Stimulated activated CD8-positive, alpha-beta memory T cell treated with anti-CD3 and anti-CD28 coated beads, Interleukin-4, amount 100 ng/mL, for 1 hour (primary cell): Measurements from ENCODE around the gene RPL39.
"Not testable (repeated sequence)": the region's sequence is repeated elsewhere in the genome, so short reads cannot be mapped to it uniquely, and the experiment has no call there.

Experiments
- DNase-seq, 2 donors: peaks; one replicate each; pipeline ENCODE4 v3.0.0-alpha.2; 2020; ENCODE audit warnings: low read depth in 2 of 2, low spot score in 1 of 2

Gene RPL39

DNA sequence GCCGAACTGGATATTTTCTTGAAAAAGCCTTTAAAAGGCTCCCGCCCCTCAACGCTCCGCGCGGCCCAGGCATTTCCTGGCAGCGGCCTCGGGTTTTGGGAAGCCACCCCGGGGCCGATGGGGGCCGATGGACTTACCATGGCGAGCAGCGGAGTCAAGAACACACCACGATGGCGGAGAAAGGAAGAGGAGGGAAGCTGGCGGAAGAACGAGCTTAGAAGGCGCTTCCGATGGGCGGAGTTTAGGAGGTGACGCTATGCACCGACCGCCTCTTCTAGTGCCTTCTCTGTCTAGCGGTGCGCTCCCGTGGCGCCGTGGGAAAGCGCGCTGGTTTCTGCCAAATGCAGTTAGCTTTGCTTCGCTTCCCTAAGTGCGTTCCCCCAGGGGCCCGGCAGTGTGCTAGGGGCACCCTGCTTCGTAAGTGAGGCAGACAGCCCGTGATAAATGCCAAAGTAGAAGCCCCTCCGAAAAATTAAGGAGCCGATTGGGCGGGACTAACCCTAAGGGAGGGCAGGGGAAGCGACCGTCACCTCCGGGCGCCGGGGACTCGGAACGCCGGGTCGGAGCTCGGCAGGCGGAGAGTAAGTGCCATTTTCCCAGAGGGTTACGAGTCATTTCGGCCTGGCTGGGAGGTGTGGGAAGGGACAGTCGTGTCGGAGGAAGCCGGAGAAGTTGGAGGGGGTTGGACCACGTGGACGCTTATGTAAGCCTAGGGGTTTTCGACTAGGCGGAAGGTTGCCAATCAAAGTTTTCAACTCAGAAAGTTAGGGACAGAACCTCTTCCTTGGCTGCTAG is at the start of gene RPL39:
RPL39 (minus strand) TSS at position 194 of the 795 bp plus-strand sequence; CDS start at position 140, 54 bp downstream.
- peak; percentile 34 to 59 for DNase-seq

DNA sequence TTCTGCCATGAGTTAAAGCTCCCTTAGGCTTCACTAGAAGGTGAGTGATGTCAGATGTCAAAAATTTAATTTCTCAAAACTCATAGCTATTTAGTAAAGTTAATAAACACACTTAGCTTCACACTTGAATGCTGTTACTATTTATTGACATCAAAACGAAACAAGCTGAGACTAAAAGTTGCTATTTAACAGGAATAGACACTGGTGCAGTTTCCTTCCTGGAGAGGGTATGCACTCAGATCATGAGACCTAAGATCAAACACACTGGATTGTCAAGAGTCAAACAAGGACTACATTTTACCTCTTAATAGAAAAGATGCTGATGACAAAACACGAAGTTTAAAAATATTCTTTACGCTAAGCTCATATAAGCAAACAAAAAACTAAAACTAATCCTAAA is 42.5 kb upstream of the RPL39 start:
- no peak for DNase-seq

DNA sequence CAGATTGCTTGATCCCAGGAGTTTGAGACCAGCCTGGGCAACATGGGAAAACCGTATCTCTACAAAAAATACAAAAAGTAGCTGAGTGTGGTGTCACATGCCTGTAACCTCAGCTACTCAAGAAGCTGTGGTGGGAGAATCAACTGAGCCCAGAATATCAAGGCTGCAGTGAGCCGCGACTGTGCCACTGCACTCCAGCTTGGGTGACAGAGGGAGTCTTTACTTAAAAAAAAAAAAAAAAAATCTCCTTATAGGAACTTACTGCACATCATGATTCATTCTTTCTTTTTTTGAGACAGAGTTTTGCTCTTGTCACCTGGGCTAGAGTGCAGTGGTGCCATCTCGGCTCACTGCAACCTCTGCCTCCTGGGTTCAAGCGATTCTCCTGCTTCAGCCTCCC is 37.0 kb upstream of the RPL39 start:
- no peak for DNase-seq

DNA sequence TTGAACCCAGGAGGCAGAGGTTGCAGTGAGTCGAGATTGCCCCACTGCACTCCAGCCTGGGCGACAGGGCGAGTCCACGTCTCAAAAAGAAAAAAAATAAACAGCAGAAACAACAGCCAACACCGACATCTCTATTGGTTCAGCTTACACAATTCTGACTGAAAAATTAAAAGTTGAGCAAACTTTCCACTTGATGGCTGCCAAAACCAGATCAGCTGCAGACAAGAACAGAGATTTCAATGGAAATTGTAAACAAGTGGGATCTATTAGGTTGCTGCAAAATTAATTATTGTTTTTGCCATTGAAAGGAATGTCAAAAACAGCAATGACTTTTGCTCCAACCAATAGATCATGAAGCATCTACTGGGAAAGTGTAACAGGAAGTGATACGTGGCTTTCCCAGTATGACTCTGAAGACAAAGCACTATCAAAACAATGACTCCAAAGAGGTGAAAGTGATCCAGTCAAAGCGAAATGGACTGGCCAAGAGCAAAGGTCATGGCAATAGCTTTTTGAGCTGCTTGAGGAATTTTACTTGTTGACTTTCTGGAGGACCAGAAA is 35.0 kb upstream of the RPL39 start:
- no peak for DNase-seq

DNA sequence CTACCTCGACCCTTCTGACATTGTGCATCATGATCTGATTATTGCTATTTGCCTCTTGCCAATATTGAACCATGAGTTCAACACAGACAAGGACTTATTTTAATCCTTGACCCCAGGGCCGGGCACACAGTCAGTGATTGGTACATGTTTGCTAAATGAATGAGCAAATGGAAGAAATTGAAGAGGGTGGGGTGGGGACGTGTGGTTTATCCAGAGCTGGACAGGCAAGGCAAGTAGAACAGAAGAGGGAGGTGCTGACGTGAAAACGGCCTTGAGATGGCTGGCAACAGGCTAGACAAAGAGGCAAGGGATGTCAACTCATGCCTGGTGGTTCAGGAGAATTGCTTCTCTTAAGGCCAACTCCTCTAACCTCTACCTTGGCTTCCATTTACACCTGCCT is 32.8 kb upstream of the RPL39 start:
- not testable (repeated sequence) for DNase-seq

DNA sequence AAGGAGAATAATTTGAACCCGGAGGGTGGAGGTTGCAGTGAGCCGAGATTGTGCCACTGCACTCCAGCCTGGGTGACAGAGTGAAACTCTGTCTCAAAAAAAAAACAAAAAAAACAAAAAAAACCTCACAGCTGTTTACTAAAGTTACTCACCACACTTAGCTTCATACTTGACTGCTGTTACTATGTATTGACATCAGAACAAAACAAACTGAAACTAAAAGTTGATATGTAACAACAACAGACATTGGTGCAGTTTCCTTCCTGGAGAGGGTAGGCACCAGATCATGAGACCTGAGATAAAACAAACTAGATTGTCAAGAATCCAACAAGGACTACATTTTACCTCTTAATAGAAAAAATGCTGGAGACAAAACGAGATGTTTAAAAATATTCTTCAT is 30.3 kb upstream of the RPL39 start:
- DNase-seq, result not testable (repeated sequence)

DNA sequence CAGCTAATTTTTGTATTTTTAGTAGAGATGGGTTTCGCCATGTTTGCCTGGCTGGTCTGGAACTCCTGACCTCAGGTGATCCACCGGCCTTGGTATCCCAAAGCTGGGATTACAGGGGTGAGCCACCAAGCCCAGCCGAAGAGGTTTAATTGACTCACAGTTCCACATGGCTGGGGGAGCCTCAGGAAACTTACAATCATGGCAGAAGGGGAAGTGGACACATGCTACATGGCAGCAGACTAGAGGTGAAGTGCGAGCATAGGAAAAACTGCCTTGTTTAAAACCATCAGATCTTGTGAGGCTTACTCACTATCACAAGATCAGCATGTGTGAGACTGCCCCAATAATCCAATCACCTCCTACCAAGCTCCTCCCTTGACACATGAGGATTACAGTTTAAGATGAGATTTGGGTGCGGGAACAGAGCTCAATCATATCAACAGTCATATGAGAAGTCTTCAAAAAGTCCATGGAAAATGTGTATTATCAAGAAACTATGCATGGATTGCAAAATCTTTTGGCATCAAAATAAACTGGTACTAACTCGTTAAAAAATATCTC is 25.8 kb upstream of the RPL39 start:
- DNase-seq, result no peak

DNA sequence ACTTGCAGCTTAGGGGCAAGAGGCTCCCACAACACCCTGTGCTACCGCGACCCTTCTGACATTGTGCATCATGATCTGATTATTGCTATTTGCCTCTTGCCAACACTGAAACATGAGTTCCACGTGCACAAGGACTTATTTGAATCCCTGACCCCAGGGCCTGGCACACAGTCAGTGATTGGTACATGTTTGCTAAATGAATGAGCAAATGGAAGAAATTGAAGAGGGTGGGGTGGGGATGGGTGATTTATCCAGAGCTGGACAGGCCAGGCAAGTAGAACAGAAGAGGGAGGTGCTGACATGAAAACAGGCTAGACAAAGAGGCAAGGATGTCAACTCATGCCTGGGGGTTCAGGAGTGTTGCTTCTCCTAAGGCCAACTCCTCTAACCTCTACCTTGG is 24.9 kb upstream of the RPL39 start:
- no peak for DNase-seq

DNA sequence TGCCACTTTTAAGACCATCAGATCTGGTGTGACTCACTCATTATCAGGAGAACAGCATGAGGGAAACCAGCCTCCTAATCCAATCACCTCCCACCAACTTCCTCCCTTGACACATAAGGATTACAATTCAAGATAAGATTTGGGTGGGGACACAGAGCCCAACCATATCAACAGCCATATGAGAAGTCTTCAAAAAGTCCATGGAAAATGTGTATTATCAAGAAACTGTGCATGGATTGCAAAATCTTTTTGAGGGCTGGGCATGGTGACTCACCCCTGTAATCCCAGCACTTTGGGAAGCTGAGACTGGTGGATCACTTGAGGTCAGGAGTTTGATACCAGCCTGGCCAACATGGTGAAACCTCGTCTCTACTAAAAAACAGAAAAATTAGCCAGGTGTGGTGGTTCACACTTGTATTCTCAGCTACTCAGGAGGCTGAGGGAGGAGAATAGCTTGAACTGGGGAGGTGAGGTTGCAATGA is 17.8 kb upstream of the RPL39 start:
- DNase-seq, result no peak

DNA sequence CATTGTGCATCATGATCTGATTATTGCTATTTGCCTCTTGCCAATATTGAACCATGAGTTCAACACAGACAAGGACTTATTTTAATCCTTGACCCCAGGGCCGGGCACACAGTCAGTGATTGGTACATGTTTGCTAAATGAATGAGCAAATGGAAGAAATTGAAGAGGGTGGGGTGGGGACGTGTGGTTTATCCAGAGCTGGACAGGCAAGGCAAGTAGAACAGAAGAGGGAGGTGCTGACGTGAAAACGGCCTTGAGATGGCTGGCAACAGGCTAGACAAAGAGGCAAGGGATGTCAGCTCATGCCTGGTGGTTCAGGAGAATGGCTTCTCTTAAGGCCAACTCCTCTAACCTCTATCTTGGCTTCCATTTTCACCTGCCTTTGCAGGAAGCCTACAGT is 17.0 kb upstream of the RPL39 start:
- not testable (repeated sequence) for DNase-seq

DNA sequence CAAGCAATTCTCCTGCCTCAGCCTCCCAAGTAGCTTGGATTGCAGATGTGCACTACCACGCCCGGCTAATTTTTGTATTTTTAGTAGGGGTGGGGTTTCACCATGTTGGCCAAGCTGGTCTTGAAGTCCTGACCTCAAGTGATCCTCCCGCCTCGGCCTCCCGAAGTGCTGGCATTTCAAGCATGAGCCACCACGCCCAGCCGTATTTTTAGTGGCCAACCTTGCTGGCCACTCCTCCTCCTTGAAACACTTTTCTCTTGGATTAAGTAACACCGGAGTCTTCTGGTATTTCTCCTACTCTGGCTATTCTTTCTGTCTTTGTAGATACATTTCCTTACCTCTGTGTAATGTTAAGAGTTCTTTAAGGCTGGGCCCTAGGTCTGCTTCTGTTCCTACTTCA is 11.1 kb upstream of the RPL39 start:
- DNase-seq, result no peak

DNA sequence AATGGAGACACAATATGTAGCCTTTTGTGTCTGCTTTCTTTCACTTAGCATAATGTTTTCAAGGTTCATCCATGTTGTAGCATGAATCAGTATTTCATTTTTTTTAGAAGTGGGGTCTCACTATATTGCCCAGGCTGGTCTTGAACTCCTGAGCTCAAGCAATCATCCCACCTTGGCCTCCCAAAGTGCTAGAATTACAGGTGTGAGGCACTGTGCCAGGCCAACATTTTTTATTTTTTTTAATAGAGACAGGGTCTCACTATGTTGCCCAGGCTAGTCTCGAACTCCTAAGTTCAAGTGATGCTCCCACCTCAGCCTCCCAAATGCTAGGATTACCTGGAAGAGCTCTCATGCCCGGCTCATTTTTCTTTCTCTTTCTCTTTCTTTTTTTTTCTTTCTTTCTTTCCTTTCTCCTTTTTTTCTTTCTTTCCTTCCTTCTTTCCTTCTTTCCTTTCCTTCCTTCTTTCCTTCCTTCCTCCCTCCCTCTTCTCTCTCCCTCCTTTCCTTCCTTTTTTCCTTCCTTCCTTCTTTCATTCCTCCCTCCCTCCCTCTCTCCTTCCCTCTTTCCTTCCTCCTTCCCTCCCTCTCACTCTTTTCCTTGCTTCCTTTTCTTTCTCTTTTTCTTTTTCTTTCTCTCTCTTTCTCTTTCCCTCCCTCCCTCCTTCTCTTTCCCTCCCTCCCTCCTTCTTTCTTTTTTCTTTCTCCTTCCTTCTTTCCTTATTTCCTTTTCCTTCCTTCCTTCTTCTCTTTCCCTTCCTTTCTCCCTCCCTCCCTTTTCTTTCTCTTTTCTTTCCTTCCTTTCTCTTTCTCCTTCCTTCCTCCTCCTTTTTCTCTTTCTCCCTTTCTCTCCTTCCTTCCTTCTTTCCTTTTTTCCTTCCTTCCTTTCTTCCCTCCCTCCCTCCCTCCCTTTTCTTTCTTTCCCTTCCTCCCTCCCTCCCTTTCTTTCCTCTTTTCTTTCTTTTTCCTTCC is 10.1 kb upstream of the RPL39 start:
- DNase-seq, result no peak

DNA sequence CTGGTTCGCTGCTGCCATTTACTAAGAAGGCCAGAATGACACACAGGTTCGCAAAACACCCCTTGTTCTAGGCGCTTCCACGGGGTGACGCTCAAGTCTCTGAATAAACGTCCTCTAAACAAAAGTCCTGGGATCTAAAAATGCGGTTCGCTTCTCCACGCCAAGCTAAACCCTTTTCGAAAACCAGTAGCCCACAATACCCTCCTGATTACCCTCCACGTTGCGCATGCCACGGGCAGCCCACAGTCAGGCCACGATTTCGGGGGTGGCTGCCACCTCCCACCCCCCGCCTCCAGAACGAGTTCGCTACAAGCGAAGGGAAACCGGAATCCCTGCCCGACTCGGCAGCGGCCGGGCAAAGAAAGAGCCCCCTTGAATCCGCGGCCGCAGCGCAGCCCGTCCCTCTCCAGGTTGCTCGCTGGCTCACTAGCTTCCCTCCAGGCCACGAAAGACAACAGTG is 423 bp downstream of the RPL39 start:
- DNase-seq, result peak in 1 of 2 donors; percentile 0

DNA sequence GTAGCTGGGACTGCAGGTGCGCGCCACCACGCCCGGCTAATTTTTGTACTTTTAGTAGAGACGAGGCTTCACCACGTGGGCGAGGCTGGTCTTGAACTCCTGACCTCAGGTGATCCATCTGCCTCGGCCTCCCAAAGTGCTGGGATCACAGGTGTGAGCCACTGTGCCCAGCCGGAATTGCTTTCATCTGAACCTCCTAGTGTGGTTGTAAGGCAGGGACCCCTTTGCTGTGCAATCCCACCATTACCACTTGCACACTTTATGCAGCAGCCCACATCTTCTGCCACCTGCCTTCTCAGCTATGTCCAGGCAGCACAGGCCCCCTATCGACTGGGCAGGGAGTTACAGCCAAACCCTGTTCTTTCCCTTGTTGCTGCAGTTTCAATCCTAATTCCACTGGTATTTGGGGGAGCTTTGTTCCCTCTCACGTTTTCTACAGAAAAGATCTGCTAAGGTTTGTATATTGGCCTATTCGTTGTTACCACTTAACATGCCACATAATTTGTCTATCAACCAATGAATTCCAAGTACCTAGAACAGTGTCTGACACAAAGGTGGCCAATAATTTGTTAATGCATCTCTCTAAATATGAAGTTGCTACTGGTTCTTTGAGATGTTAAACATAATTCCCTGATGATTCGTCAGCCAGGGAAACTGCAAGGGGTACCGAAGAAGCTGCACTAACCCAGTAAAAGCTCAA is 6.5 kb downstream of the RPL39 start:
- peak in 1 of 2 donors; percentile 9 for DNase-seq

DNA sequence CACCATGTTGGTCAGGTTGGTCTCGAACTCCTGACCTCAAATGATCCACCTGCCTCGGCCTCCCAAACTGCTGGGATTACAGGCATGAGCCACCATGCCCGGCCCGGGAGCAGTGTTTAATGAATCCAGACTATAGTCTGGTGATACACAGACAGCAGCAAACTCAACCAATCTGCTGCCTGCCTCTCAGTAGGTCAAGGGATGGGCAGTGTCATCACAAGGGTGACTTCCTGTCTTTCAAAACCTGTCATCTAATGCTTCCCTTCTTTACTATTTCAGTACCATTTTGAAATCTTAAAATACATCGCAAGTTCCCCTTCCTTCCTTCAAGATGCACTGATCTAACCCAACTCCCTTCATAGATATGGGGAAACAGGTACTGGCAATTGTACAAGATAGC is 8.4 kb downstream of the RPL39 start:
- DNase-seq, result no peak

DNA sequence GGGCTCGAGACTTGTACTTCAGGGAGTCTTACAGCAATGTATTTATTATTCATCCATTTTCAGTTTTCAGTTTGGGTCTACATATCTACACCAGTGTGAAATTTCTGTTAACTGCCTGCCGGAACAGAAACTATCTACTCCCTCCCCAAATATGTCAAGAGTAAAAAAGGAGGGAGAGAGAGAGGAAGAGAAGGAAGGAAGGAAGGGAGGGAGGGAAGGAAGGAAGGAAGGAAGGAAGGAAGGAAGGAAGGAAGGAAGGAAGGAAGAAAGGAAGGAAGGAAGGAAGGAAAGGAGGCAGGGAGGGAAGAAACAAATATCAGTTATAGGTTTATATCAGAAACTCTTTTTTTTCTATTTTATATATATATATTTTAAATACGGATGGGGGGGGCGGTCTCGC is 12.6 kb downstream of the RPL39 start:
- no peak for DNase-seq

DNA sequence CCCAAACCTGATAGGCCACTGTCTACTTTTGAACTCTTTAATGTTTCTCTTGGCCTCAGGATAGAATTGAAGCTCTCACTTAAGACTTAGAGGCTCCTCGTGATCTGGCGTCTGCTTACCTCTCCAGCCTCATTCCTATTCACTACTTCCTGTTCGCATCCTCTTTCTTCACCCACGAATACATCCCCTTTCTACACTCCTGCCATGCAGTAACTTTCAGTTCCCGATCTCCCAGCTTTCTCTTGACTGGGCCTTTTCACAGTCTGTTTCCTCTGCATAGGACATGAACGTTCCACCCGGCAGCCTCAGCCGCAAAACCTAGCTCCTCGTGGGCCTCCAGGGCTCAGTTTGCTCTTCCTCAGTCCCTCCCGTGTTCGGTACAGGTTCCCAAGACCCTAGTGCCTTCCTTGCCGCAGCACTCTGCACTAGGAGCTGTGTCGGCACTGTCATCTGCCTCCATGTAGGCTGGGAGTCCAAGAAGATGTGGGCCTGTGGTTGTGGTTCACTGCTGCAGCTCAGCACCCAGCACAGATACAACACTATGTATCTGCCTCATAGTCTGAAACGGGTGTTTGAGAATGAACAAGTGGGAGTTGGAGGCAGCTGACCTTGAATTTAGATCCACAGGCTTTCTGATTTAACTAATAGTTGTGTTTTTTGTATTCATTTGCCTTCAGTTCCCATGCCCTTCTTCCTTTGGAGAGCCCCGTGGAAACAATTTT is 15.8 kb downstream of the RPL39 start:
- DNase-seq, result no peak

DNA sequence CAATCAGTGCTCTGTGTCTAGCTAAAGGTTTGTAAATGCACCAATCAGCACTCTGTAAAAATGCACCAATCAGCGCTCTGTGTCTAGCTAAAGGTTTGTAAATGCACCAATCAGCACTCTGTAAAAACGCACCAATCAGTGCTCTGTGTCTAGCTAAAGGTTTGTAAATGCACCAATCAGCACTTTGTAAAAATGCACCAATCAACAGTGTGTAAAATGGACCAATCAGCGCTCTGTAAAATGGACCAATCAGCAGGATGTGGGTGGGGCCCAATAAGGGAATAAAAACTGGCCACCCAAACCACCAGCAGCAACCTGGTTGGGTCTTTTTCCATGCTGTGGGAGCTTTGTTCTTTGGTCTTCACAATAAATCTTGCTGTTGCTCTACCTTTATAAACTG is 22.0 kb downstream of the RPL39 start:
- DNase-seq, result not testable (repeated sequence)

DNA sequence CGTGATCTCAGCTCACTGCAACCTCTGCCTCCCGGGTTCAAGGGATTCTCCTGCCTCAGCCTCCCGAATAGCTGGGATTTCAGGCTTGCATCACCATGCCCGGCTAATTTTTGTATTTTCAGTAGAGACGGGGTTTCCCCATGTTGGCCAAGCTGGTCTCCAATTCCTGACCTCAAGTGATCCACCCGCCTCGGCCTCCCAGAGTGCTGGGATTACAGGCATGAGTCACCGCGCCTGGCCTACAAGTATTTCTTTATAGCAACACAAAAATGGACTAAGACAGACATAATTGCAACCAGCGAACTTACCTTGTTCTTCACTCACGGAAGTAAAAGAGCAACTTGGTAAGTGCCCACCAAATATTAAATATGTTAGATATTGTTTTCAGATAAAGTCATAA is 23.0 kb downstream of the RPL39 start:
- not testable (repeated sequence) for DNase-seq

DNA sequence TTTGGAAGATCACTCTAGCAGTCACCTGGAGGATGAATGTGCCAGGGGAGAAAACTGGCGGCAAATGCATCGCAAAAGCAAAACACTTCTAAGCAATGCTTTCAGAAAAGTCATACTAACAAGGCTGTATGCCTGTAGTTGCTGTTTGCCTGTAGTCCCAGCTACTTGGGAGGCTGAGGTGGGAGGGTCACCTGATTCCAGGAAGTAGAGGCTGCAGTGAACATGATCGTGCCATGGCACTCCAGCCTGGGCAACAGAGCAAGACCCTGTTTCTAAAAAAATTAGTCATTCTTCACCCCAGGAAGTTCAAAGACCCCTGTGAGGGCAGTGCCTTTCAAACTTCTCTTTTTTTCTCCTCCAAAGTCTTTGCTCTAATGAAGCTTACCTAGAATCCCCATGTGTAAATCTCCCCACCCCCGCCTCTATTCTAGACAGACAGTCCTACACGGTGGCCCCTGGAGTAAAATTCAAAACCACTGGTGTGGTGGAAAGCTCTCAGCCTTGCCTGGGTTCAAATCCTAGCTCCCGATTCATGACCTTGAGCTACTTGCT is 27.5 kb downstream of the RPL39 start:
- DNase-seq, result no peak
